ENCODE results near the gene FAIM2. TPM values are rescaled to one million over a fixed set of nuclear protein-coding genes. Genes with fewer than 3 reads are reported as not detected.
"Not testable (repeated sequence)": the region's sequence is repeated elsewhere in the genome, so short reads cannot be mapped to it uniquely, and the experiment has no call there.

FAIM2 gene
- total RNA-seq, 2 experiments from 2014 or later = 0.53 to 0.91 TPM

DNA sequence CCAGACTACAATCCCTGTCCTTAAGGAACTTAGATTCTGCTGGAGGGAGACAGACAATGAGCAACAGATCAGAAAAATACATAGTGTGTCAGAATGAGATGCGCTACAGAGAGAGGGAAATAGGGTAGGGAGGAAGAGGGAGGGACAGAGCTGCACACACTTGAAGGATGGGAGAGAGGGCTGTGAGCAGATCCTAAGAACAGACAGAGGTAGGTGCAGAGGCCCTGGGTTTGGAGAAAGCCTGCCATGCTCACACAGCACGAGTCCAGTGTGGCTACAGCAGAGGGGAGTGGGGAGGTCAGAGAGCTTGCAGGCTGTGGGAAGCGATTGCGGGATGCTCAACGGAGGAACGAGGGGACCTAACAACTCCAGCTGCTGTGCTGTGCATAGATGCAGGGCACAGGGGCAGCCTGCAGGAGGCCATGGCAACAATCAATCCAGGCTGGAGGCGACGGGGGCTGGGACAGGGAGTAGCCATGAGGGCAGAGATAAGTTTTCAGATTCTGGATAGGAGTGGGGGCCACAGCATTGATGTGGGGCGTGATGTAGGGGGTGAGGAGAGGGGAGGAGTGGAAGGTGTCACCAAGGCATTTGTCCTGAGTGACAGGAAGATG, 20.7 kb downstream of the FAIM2 start:
- DNase-seq = no peak
- no peak overlapping the region for H3K4me3 Mint-ChIP-seq
- ChIA-PET POLR2A (no interaction called here), CTCF (interaction anchor here (0.8 to 1.3 kb wide), 2 partner anchors 11 to 12 kb away, joined by 3 read pairs; no protein-coding TSS in a partner anchor)
- intact Hi-C loops (cut with DNase I, micrococcal nuclease) = no loop called here
- H3K27me3 Mint-ChIP-seq = no peaks in the 10 kb centered on the region
- H3K27ac Mint-ChIP-seq = no peak overlapping the region
- no peaks in the 10 kb centered on the region for H3K36me3 Mint-ChIP-seq (ENCODE audit: low read depth)
- peaks cover 23% of the 10 kb centered on the region for H3K9me3 Mint-ChIP-seq (ENCODE audit: low read depth)
- no peaks in the 10 kb centered on the region for H3K4me1 Mint-ChIP-seq
- ATAC-seq = no peak

DNA sequence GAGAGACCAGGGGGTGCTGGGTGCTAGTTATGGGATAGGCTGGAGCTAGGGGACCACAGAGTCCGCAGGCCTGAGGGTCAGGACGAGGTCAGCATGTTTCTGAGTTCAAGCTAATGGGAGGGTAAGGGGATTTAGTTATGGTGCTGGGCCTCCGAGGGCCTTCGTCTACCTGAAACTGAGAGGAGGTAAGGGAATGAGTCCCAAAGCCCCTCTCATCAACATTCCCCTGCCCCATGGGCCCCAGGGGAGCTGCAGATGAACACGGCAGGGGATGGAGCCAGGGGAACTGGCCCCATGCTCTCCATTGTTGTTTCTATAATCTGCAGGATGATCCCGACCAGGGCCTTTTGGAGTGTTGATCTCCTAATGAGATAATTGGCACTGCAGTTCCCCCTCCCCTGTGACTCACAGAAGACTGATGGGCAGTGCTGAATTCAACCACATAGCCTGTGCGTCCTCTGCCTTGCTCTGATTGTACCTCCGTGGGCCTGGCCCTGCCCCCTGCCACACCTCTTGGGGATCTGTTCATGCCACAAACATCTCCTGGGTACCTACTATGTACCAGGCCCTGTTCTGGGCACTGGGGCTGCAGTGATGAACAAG, 21.4 kb downstream of the FAIM2 start:
- H3K27me3 Mint-ChIP-seq = no peaks in the 10 kb centered on the region
- POLR2A ChIA-PET = no interaction called here
- DNase-seq (no peak), ATAC-seq (no peak)
- H3K9me3 Mint-ChIP-seq (ENCODE audit: low read depth) = peaks cover 27% of the 10 kb centered on the region
- H3K4me1 Mint-ChIP-seq = no peaks in the 10 kb centered on the region
- CTCF ChIA-PET = interaction anchor here (0.8 kb wide), 1 partner anchor 11 kb away, joined by 3 read pairs; no protein-coding TSS in a partner anchor
- H3K4me3 Mint-ChIP-seq = no peak overlapping the region
- no peak overlapping the region for H3K27ac Mint-ChIP-seq
- intact Hi-C loops (cut with DNase I, micrococcal nuclease) = no loop called here
- no peaks in the 10 kb centered on the region for H3K36me3 Mint-ChIP-seq (ENCODE audit: low read depth)

DNA sequence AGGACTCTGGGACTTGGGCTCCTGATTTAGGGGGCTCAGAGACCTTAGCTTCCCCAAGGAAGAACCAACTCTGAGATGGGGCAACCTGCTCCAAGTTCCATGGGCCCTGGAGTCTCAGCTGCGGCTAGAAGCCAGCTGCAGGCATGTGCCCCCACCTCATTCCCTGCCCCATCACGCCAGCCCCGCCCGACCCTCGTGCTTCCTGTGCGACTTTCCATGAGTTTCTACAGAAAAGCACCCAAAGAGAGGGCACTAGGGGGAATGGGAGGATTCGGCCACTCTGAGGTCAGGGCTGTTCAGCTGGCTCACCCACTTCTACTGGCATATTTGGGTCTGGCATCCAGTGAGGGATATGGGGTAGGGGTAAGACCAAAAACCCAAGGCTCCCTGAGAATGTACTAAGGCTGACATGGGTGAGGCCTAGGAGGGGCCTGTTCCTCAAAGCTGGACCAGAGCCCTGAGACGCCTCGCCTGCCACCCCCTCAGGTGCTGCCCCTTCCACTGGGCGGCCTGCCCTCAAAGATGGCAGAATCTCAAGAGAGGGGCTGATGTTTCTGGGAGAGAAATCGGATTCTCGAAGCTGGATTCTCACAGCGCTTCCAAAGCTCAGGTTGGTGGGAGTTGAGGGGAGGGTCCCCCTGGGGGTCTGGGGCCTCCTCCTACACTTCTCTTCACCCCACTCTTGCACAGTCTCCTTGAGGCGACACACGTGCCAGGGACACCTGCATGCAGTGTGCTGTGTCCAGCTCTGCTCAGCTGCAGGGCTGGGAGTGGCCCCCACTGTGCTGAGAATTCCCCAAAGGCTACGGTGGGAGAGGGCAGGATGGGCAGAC, 22.1 kb downstream of the FAIM2 start:
- intact Hi-C loops (cut with DNase I, micrococcal nuclease) = no loop called here
- no peak for ATAC-seq
- Mint-ChIP-seq H3K36me3 (ENCODE audit: low read depth) (no peaks in the 10 kb centered on the region), H3K27me3 (no peaks in the 10 kb centered on the region), H3K4me3 (no peak overlapping the region), H3K27ac (no peak overlapping the region), H3K9me3 (ENCODE audit: low read depth) (peaks cover 27% of the 10 kb centered on the region), H3K4me1 (no peaks in the 10 kb centered on the region)
- ChIA-PET CTCF (interaction anchor here (1.0 kb wide), 1 partner anchor 14 kb away, joined by 4 read pairs; no protein-coding TSS in a partner anchor), POLR2A (no interaction called here)
- DNase-seq = no peak

DNA sequence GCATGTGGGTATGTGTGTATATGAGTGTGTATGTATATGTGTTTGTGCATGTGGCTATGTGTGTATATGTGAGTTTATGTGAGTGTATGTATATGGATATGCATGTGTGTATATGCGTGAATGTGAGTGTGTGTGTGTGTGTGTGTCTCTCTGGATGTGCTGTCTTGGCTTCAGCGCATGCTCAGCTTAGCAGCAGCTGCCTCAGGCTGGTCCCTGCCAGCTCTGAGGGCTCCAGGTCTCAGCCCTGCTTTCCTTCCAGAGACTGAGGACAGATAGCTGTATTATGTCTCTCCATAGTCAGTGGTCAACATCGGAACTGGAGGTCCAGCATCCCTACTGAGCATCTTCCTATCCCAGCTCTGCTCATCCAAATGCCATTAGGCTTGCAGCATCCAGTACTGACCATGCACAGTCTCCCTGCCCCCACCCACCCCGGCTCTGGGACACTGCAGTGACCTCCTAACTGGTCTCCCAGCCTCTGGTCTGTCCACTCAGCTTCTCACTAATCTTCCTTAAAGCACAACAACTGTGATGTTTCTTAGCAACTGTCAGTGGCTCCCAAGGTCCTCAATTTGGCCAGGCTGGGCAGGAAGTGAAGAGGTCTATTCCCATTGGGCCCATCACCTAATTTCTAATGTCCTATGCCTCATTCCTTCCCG, 22.8 kb downstream of the FAIM2 start:
- Mint-ChIP-seq H3K27me3 (no peaks in the 10 kb centered on the region), H3K36me3 (ENCODE audit: low read depth) (no peaks in the 10 kb centered on the region), H3K4me3 (no peak overlapping the region), H3K27ac (no peak overlapping the region), H3K9me3 (ENCODE audit: low read depth) (peaks cover 27% of the 10 kb centered on the region), H3K4me1 (no peaks in the 10 kb centered on the region)
- CTCF ChIA-PET = interaction anchor here (1.0 kb wide), 1 partner anchor 13 kb away, joined by 4 read pairs; no protein-coding TSS in a partner anchor
- DNase-seq = no peak
- intact Hi-C loops (cut with DNase I, micrococcal nuclease) = no loop called here
- POLR2A ChIA-PET = no interaction called here
- ATAC-seq = no peak

DNA sequence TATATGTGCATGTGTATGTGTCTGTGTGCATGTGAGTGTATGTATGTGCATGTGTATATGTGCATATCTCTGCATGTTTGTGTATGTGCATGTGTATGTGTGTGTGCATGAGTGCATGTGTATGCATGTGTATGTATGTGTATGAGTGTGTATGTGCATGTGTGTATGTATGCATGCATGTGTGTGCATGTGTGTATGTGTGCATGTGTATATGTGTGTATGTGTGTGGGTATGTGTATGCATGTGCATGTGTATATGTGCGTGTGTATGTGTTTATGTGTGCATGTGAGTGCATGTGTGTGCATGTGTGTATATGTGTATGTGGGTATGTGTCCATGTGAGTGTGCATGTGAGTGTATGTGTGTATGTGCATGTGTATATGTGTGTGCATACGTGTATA, 24.6 kb downstream of the FAIM2 start:
- CTCF ChIA-PET; DNase-seq; intact Hi-C loops (cut with DNase I, micrococcal nuclease); H3K36me3 Mint-ChIP-seq (ENCODE audit: low read depth); ATAC-seq; H3K4me1 Mint-ChIP-seq; H3K27ac Mint-ChIP-seq; H3K27me3 Mint-ChIP-seq; H3K4me3 Mint-ChIP-seq; POLR2A ChIA-PET: not testable (repeated sequence)
- H3K9me3 Mint-ChIP-seq (ENCODE audit: low read depth) = peaks cover 27% of the 10 kb centered on the region

DNA sequence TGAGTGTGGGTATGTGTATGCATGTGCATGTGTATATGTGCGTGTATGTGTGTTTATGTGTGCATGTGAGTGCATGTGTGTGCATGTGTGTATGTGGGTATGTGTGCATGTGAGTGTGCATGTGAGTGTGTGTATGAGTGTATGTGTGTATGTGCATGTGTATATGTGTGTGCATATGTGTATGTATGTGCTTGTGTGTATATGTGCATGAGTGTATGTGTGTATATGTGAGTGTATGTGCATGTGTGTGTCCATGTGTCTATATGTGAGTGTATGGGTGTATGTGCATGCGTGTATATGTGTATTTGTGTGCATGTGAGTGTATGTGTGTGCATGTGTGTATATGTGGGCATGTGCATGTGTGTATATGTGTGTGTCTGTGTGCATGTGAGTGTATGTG, 25.7 kb downstream of the FAIM2 start:
- Mint-ChIP-seq H3K4me1 (no peaks in the 10 kb centered on the region), H3K4me3 (no peak overlapping the region), H3K36me3 (ENCODE audit: low read depth) (no peaks in the 10 kb centered on the region), H3K9me3 (ENCODE audit: low read depth) (peaks cover 27% of the 10 kb centered on the region), H3K27ac (no peak overlapping the region), H3K27me3 (no peaks in the 10 kb centered on the region)
- no peak for DNase-seq
- CTCF ChIA-PET = no interaction called here
- intact Hi-C loops (cut with DNase I, micrococcal nuclease) = no loop called here
- POLR2A ChIA-PET = no interaction called here
- ATAC-seq = no peak

DNA sequence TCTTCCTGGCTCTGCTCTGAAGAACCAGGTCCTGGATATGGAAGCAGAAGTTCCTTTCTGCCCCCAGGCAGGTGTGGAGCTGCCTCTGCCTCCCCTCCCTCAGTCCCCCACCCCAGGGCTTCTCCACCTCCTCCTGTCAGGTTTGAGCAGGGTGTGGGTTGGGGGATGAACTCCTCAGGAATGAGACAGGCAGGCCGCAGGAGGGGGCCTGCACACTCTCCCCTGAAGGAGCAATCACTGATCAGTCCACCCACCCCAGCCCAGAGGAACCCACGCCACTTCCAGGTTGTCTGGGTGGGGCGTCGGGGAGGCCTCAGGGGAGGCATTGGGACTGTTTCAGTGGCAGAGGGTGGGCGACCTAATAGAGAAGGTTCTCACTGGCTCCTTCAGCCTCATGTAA, 26.6 kb downstream of the FAIM2 start:
- DNase-seq (no peak), ATAC-seq (no peak)
- intact Hi-C loops (cut with DNase I, micrococcal nuclease) = no loop called here
- Mint-ChIP-seq H3K27ac (no peak overlapping the region), H3K36me3 (ENCODE audit: low read depth) (no peaks in the 10 kb centered on the region), H3K4me1 (no peaks in the 10 kb centered on the region), H3K4me3 (no peak overlapping the region), H3K9me3 (ENCODE audit: low read depth) (peaks cover 27% of the 10 kb centered on the region), H3K27me3 (no peaks in the 10 kb centered on the region)
- POLR2A ChIA-PET = no interaction called here
- CTCF ChIA-PET = interaction anchor here (0.5 kb wide), 1 partner anchor 10 kb away, joined by 3 read pairs; no protein-coding TSS in a partner anchor

DNA sequence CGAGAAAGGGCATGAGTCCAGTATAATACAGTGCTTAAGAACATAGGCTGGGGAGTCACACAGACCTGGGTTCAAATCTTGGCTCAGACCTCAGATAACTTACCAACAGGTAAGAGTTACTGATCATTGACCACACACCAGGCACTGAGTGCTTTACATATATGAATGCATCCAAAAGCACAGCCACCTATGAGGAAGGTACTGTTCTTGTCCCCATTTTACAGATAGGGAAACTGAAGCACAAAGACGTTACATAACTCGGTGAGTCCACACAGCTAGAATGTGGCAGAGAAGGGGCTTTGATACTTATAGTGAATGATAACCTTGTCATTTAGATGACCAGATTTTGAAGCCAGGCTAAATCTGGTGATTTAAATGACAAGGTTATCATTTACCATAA, 27.6 kb downstream of the FAIM2 start:
- H3K27me3 Mint-ChIP-seq = no peaks in the 10 kb centered on the region
- H3K4me3 Mint-ChIP-seq = no peak overlapping the region
- H3K4me1 Mint-ChIP-seq = no peaks in the 10 kb centered on the region
- ATAC-seq (no peak), DNase-seq (no peak)
- no peak overlapping the region for H3K27ac Mint-ChIP-seq
- intact Hi-C loops (cut with DNase I, micrococcal nuclease) = no loop called here
- ChIA-PET POLR2A (no interaction called here), CTCF (no interaction called here)
- no peaks in the 10 kb centered on the region for H3K36me3 Mint-ChIP-seq (ENCODE audit: low read depth)
- H3K9me3 Mint-ChIP-seq (ENCODE audit: low read depth) = peaks cover 27% of the 10 kb centered on the region

DNA sequence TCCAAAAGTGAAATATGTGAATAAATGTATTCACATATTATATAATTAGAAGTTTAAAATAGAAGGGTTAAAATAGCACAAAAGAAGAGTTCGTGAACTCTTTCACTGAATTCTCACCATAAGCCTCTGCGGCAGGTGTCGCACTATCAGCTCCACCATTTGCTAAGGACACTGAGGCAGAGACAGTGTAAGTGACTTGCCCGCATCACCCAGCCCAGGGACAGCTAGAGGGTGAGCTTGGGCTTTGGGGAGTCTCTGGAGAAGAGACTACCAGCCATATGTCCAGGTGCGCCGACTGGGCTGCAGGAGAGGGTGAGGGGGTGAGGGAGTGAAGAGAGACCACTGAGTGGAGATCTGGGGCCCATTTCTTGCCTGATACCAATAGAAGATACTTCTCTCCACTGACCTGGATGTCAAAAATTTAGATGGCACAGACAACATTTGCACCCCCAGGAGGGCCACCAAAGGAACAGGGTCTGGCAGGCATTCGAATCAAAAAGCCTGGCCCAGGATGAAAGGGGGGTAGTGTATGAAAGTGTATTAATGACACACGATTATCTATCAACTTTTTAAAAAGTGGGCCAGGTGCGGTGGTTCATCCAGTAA, 28.5 kb downstream of the FAIM2 start:
- DNase-seq (no peak), ATAC-seq (no peak)
- H3K27ac Mint-ChIP-seq = no peak overlapping the region
- ChIA-PET CTCF (no interaction called here), POLR2A (no interaction called here)
- no peak overlapping the region for H3K4me3 Mint-ChIP-seq
- H3K27me3 Mint-ChIP-seq = no peaks in the 10 kb centered on the region
- peaks cover 25% of the 10 kb centered on the region for H3K9me3 Mint-ChIP-seq (ENCODE audit: low read depth)
- H3K36me3 Mint-ChIP-seq (ENCODE audit: low read depth) = no peaks in the 10 kb centered on the region
- no peaks in the 10 kb centered on the region for H3K4me1 Mint-ChIP-seq
- intact Hi-C loops (cut with DNase I, micrococcal nuclease) = no loop called here

DNA sequence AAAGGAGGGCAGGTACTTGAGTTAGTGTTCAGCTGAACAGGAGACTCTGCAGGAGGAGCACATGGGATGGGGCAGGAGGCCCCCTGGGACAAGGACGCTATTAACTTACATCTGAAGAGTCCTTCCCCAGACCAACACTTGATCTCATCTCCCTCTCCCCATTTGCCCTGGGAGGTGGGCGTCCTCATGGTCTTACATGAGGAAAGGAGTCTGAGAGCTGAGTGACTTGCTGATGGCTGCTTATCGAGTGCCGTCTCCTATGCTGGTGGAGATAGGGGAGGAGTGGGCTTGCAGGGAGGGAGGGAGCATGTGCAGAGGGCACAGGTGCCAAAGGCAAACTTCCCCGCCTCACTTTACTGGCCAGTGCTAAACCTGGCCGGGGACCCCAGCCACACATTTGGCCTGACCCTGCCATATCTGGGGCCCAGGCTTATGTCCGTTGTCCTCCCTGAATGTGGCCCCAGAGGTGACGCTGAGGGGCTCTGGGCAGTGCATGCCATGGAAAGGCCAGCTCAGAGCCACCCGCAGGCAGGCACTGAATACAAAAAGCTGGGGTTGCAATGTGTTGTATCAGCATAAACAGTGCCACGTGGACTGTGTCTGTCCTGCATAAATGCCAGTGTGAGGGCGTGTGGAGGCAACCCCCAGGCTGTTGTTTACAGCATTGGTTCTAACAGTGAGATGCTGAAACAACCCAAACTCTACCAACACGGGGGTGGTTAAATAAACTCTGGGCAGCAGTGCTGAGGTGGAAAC, 29.4 kb downstream of the FAIM2 start:
- intact Hi-C loops (cut with DNase I, micrococcal nuclease) = no loop called here
- Mint-ChIP-seq H3K27me3 (no peaks in the 10 kb centered on the region), H3K27ac (no peak overlapping the region), H3K4me1 (no peaks in the 10 kb centered on the region), H3K36me3 (ENCODE audit: low read depth) (no peaks in the 10 kb centered on the region), H3K9me3 (ENCODE audit: low read depth) (peaks cover 17% of the 10 kb centered on the region), H3K4me3 (no peak overlapping the region)
- ChIA-PET CTCF (interaction anchor here (1.1 kb wide), 1 partner anchor 133 kb away, joined by 3 read pairs; the partner anchor contains the start of gene TMBIM6), POLR2A (no interaction called here)
- ATAC-seq = no peak
- DNase-seq = no peak
